Mucosa of descending colon (tissue), 3 donors: ENCODE measurements around the gene MILR1. TPM values are rescaled to one million over a fixed set of nuclear protein-coding genes. Genes with fewer than 3 reads are reported as not detected.

Experiments
- ATAC-seq: fragments of 200-7000 bp; cut with Tn5 transposase; one replicate; pipeline ENCODE4 v1.9.1; 2020; ENCODE audit warnings: mild to moderate bottlenecking, moderate library complexity
- DNase-seq, 3 donors: peaks; one replicate each; pipeline ENCODE4 v3.0.0-alpha.2; 2020
- H3K36me3 ChIP-seq: fragments of 200-600 bp; one replicate; pipeline ENCODE4 v1.8.0; 2021; ENCODE audit warnings: low read depth, mild to moderate bottlenecking
- H3K4me1 ChIP-seq: fragments of 200-600 bp; one replicate; pipeline ENCODE4 v1.8.0; 2021; ENCODE audit warnings: low read depth, mild to moderate bottlenecking
- H3K4me3 ChIP-seq: fragments of 200-600 bp; one replicate; pipeline ENCODE4 v1.8.0; 2021; ENCODE audit warnings: mild to moderate bottlenecking
- H3K9me3 ChIP-seq: fragments of 200-600 bp; one replicate; pipeline ENCODE4 v1.8.0; 2021; ENCODE audit warnings: mild to moderate bottlenecking
- intact Hi-C, 2 donors: fragments of 100-400 bp; cut with DNase I in 1 of 2; cut with micrococcal nuclease in 1 of 2; formaldehyde crosslinking; loops; one replicate each; pipeline versions ENCODE4 v1.11.0 to v1.11.1; 2022; cut with DNase I, micrococcal nuclease
- total RNA-seq, 3 donors: library from RNA; stranded (reverse); fragmentation: NEBNext Ultra II Directional in 2 of 3; extraction: Animal tissue kit (Norgen Biotek cat#: 25700) in 2 of 3; gene quantifications; one replicate each; pipeline versions ENCODE4 v1.2.1 to v1.2.4, GENCODE V29; 2021 to 2023
- TF ChIP-seq, protein P1 (sequence below): fragments of 200-600 bp; IDR thresholded peaks from one replicate; pipeline ENCODE4 v1.8.0; 2022; ENCODE audit warnings: antibody characterized with exemption, mild to moderate bottlenecking
- donor health status: DM: no; HTN: no; CAD: no; lungs with moderate emphysema.
- donor health status: DM: no; HTN: no; CAD: no.
- donor health status: DM: no; HTN: yes; CAD: no.

MILR1 gene
- total RNA-seq, 3 donors from 2014 or later, result 4.4 to 4.6 (median 4.6) TPM

DNA sequence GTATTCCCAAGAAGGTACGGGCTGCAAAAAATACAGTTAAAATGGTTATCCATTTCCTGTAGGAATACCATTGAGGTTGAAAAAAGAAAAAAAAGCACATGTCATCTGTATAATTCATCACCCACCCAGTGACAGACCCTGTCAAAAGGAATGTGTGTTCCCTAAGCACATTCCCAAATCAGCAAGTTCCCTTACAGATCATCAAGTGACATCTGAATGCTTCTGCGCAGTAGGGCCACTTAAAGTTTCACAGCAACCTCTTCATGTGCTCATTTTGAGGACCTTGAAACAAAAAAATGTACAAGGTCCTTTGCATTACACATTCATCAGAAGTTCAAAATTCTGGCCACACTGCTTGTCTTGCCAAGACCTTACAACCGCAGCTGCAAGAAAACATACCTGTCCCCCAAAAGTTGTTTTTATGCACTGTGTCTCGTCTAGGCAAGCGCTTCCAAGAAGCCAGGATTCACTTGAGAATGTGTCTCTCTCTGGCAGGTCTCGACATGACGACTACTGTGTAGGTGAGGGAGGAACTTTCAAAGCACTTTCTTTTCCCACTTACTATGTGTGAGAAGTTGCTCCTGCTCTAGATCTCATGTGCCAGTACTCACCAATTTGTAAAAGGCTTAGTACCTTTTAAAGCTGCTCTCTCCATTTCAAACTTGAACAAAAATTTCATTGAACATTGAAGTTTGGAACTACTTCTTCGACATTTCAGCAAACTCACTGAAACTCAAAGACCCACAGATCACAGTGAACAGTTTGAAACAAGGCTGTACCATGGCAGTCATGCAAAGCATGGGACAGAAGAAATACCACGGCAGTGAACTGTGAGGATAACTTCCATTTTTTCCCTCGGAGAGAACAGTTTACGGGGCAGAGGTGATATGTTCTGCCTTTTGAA, 52.2 kb downstream of the MILR1 start:
- H3K9me3 ChIP-seq, result no peaks in the 10 kb centered on the region
- peaks cover 45% of the 10 kb centered on the region for H3K36me3 ChIP-seq
- H3K4me1 ChIP-seq, result peaks cover 50% of the 10 kb centered on the region
- H3K4me3 ChIP-seq, result no peak overlapping the region
- ATAC-seq (no peak), DNase-seq (no peak)
- TF ChIP-seq, protein P1, sequence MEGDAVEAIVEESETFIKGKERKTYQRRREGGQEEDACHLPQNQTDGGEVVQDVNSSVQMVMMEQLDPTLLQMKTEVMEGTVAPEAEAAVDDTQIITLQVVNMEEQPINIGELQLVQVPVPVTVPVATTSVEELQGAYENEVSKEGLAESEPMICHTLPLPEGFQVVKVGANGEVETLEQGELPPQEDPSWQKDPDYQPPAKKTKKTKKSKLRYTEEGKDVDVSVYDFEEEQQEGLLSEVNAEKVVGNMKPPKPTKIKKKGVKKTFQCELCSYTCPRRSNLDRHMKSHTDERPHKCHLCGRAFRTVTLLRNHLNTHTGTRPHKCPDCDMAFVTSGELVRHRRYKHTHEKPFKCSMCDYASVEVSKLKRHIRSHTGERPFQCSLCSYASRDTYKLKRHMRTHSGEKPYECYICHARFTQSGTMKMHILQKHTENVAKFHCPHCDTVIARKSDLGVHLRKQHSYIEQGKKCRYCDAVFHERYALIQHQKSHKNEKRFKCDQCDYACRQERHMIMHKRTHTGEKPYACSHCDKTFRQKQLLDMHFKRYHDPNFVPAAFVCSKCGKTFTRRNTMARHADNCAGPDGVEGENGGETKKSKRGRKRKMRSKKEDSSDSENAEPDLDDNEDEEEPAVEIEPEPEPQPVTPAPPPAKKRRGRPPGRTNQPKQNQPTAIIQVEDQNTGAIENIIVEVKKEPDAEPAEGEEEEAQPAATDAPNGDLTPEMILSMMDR, result no peak
- intact Hi-C loops, result no loop called here

DNA sequence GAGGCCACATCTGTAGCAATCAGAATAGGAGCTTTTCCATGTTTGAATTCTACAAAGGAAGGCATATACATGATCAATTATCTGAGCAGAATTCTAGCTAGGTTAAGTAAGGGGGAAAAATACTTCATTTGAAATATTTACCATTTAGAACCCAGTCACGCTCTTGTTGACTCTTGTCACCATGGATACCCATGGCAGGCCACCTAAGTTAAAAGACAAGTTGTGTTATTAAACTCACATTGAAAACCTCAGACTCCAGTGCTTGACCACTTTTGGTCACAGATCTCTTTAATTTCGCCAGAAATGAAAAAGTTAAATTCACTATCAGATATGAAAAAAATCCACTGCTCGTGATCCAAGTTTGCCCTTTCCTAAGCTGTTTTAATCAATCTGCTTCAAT, 53.1 kb downstream of the MILR1 start:
- peaks cover 48% of the 10 kb centered on the region for H3K4me1 ChIP-seq
- H3K36me3 ChIP-seq, result peaks cover 45% of the 10 kb centered on the region
- H3K4me3 ChIP-seq, result no peak overlapping the region
- ATAC-seq, result no peak
- DNase-seq, result no peak
- H3K9me3 ChIP-seq, result no peaks in the 10 kb centered on the region
- intact Hi-C loops, result no loop called here
- TF ChIP-seq, protein P1, result no peak

DNA sequence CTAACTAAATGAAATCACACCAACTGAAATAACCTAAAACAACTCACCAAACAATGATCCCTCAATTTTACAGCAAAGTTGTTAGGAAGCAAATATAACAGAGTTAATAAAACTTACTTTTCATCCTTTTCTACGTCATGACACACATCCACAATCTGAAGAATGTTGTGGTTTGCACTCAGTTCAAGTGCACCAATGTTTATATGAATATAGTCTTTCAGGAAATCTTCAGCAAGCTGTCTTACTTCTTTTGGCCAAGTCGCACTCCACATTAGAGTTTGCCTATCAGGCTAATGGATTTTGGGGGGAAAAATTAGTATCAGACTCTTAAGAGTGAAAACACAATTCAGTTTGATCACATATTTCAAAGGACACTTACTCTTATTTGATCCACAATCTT, 53.9 kb downstream of the MILR1 start:
- TF ChIP-seq, protein P1, result no peak
- Histone ChIP-seq H3K9me3 (no peaks in the 10 kb centered on the region), H3K4me1 (peaks cover 44% of the 10 kb centered on the region), H3K4me3 (no peak overlapping the region), H3K36me3 (peaks cover 45% of the 10 kb centered on the region)
- no peak for ATAC-seq
- intact Hi-C loops, result no loop called here
- DNase-seq, result no peak

DNA sequence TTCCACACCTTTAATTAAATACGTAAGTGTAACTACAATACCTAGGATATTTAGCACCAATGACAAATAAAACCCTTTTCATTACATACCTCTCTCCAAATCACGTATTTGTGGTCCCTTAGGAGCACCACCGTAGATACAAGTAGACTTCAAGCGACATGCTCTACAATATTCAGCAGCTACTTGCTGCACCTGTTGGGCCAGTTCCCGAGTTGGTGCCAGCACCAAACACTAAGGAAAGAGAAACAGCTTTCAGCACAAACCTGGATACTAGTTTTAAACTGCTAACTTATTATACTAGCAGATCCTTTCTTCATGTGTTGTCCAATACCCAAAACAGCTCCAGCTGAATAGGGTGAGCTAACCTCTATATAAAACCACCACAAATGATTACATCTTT, 54.4 kb downstream of the MILR1 start:
- intact Hi-C loops, result no loop called here
- ATAC-seq (no peak), DNase-seq (no peak)
- TF ChIP-seq, protein P1, result no peak
- no peaks in the 10 kb centered on the region for H3K9me3 ChIP-seq
- H3K4me1 ChIP-seq, result peaks cover 45% of the 10 kb centered on the region
- H3K36me3 ChIP-seq, result peaks cover 45% of the 10 kb centered on the region
- H3K4me3 ChIP-seq, result no peak overlapping the region

DNA sequence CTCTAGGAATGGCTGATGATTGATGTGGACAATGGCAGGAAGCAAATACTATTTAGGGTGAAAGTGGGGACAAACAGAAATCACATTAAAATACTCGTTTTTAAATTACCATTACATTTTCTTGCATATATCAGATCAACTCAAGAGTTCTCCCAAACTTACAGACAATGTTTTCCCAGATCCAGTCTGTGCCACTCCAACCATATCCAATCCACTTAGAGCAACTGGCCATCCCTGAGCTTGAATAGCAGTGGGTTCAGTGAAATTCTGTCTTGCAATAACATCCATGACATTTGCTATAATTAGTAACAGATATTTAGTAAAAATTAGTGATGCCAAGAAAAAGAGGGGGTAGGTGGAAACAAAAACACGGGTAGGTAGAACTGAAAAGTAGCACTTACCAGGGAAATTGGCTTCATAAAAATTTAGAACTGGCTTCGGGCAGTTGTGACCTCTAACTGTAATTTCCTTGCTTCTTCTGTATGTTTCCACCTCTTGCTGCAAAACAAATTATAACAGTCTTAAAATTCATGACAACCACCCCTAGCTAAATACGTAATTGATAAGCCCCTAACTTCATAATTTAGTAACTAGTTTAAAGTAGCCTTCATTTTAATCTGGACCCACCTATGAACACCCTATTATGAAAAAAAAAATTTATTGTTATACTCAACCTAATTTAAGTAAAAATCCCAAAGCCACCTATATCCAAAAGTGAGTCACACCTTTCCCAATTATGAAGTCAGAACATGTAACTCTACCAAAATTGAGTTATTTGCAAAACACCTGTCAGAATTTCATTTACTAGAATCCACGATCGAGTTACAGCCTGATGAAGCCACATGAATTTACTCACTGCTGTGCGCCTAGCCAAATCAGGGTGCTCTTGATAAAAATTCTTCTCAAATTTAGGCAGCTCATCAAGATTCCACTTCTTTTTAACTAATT, 55.2 kb downstream of the MILR1 start:
- ATAC-seq (no peak), DNase-seq (no peak)
- TF ChIP-seq, protein P1, result no peak
- intact Hi-C loops, result no loop called here
- H3K4me1 ChIP-seq, result peaks cover 41% of the 10 kb centered on the region
- no peaks in the 10 kb centered on the region for H3K9me3 ChIP-seq
- no peak overlapping the region for H3K4me3 ChIP-seq
- peaks cover 39% of the 10 kb centered on the region for H3K36me3 ChIP-seq
